Measurements from ENCODE around the gene HSF5.

GRCh38 chr17:58537266-58537665 is 49.1 kb upstream of the HSF5 start:
- TF ChIP-seq CTCF (conservative IDR thresholded peaks at IDR 0.05; ENCODE audit: low read length) = no peak
- no peak for TF ChIP-seq EZH2phosphoT487 (IDR thresholded peaks at IDR 0.05; ENCODE audit: borderline replicate concordance, low read depth, low read length)
